Adrenal gland (tissue), 12 donors: ENCODE measurements around the gene SPTBN1. TPM values are rescaled to one million over a fixed set of nuclear protein-coding genes. Genes with fewer than 3 reads are reported as not detected.
A peak's percentile ranks its signal among the peaks of the same experiment; 100 is the strongest.

Source experiments
- DNase-seq, 7 donors: peaks; one replicate each; pipeline ENCODE4 v3.0.0-alpha.2; 2019 to 2020
- H3K27ac ChIP-seq, 5 donors: fragments of 200-600 bp; sonication (generic) in 4 of 5; 1 replicate in 3 of 5; 2 replicates in 2 of 5; pipeline versions ENCODE4 v1.5.1 to v1.8.0; 2016 to 2020; ENCODE audit warnings: mild to moderate bottlenecking in 1 of 5
- H3K27me3 ChIP-seq: fragments of 200-600 bp; 2 replicates; pipeline ENCODE4 v1.8.0; 2021
- H3K36me3 ChIP-seq, 2 donors: fragments of 200-600 bp; replicated peaks in 1 of 2; 1 replicate in 1 of 2; 2 replicates in 1 of 2; pipeline versions ENCODE4 v1.5.1 to v1.8.0; 2018 to 2022
- H3K4me1 ChIP-seq, 2 donors: fragments of 200-600 bp; replicated peaks in 1 of 2; 1 replicate in 1 of 2; 2 replicates in 1 of 2; pipeline versions ENCODE4 v1.5.1 to v1.8.0; 2018 to 2021
- H3K4me3 ChIP-seq, 4 donors: fragments of 200-600 bp; sonication (generic) in 3 of 4; one replicate each; pipeline ENCODE4 v1.5.1; 2016 to 2018
- H3K9me3 ChIP-seq, 3 donors: fragments of 200-600 bp; sonication (generic) in 1 of 3; replicated peaks in 1 of 3; 1 replicate in 2 of 3; 2 replicates in 1 of 3; pipeline versions ENCODE4 v1.5.1 to v1.8.0; 2016 to 2021
- CTCF ChIP-seq, 6 experiments: fragments of 450-650 bp in 4 of 6; fragments of 200-600 bp in 2 of 6; sonication (generic) in 1 of 6; IDR thresholded peaks; 1 replicate in 5 of 6; 2 replicates in 1 of 6; pipeline versions ENCODE4 v1.5.1 to v1.8.0; 2016 to 2021; ENCODE audit warnings: antibody characterized with exemption in 6 of 6, mild to moderate bottlenecking in 2 of 6, moderate library complexity in 1 of 6
- POLR2A ChIP-seq, 2 donors: fragments of 450-650 bp; IDR thresholded peaks; one replicate each; pipeline ENCODE4 v1.6.1; 2017; ENCODE audit warnings: antibody characterized with exemption in 2 of 2, mild to moderate bottlenecking in 2 of 2, moderate library complexity in 1 of 2
- WGBS, 4 donors: extraction: QIAGEN DNeasy Blood & Tissue Kit in 2 of 4; methylation state at CpG; one replicate each; pipeline versions ENCODE4 v1.1.5 to v1.1.7; 2013 to 2017; 5-methylcytosine and 5-hydroxymethylcytosine counted together
- intact Hi-C, 2 donors: fragments of 100-400 bp; cut with DNase I; formaldehyde crosslinking; loops; one replicate each; pipeline versions ENCODE4 v1.14.1 to v1.15.0; 2022 to 2023
- polyA plus RNA-seq, 3 donors: library from polyadenylated mRNA; stranded (reverse); fragments of 200-250 nt in 2 of 3; fragments of 350-450 nt in 1 of 3; fragmentation: Illumina TruSeq in 1 of 3; extraction: RNeasy Lipid Tissue Mini Kit (QIAGEN cat#74804) in 1 of 3; gene quantifications; one replicate each; pipeline ENCODE4 v1.2.3, GENCODE V29; 2013 to 2014
- total RNA-seq, 9 donors: library from RNA; depleted of rRNA in 4 of 9; stranded (reverse); fragments of >200 nt in 4 of 9; fragments of 120-200 nt in 1 of 9; fragmentation: NEBNext Ultra II Directional in 1 of 9; extraction: Animal tissue kit (Norgen Biotek cat#: 25700) in 1 of 9; gene quantifications; one replicate each; pipeline versions ENCODE4 v1.1.0 to v1.2.4, GENCODE V29; 2013 to 2023
- donor health status: healthy with polysubstance abuse.
- donor health status: Bipolar disorder and iron deficiency.
- donor health status: DM: yes; HTN: yes; CAD: no.
- donor health status: DM: no; HTN: no; CAD: no.
- donor health status: DM: no; HTN: no; CAD: no.
- donor health status: DM: yes; HTN: yes; CAD: no.

The SPTBN1 gene
- total and polyA plus RNA-seq, 12 donors, result 72.9 to 653 (median 493) TPM

GRCh38 chr2:54423213-54423612 lies 32.9 kb upstream of the SPTBN1 start:
- intact Hi-C loops, result no loop called here
- 55 to 82% (median 61%) methylated on average over 2 of the region's 2 CpGs for WGBS, 4 donors
- no peaks in the 10 kb centered on the region for H3K9me3 ChIP-seq
- no peak overlapping the region for H3K27ac ChIP-seq
- no peak for DNase-seq
- H3K36me3 ChIP-seq, result no peaks in the 10 kb centered on the region
- H3K27me3 ChIP-seq, result no peaks in the 10 kb centered on the region
- TF ChIP-seq POLR2A (IDR thresholded peaks at IDR 0.05), result no peak
- no peak for TF ChIP-seq CTCF (IDR thresholded peaks at IDR 0.05)
- peaks cover 0 to 5% of the 10 kb centered on the region in 2 donors for H3K4me1 ChIP-seq
- H3K4me3 ChIP-seq, result no peak overlapping the region

- TF ChIP-seq CTCF (IDR thresholded peaks at IDR 0.05) (no peak), POLR2A (IDR thresholded peaks at IDR 0.05) (no peak)
- H3K27ac ChIP-seq, result no peak overlapping the region
- WGBS, 4 donors, result 70 to 74% (median 73%) methylated on average over 7 of the region's 7 CpGs
- intact Hi-C loops, result no loop called here
- no peaks in the 10 kb centered on the region for H3K27me3 ChIP-seq
- no peak overlapping the region for H3K4me3 ChIP-seq
- no peak for DNase-seq
- no peaks in the 10 kb centered on the region for H3K9me3 ChIP-seq
- H3K36me3 ChIP-seq, result no peaks in the 10 kb centered on the region
- peaks cover 0 to under 1% of the 10 kb centered on the region in 2 donors for H3K4me1 ChIP-seq
Observed at GRCh38 chr2:54424555-54425163, 31.5 kb upstream of the SPTBN1 start.

GRCh38 chr2:54428108-54428831 lies 27.9 kb upstream of the SPTBN1 start:
- H3K27ac ChIP-seq, result peak overlapping the region in 1 of 5 donors; percentile 62
- H3K27me3 ChIP-seq, result no peaks in the 10 kb centered on the region
- no peaks in the 10 kb centered on the region for H3K4me1 ChIP-seq
- DNase-seq, result peak in 2 of 7 donors; percentile 13 to 30
- TF ChIP-seq CTCF (IDR thresholded peaks at IDR 0.05) (no peak), POLR2A (IDR thresholded peaks at IDR 0.05) (no peak)
- H3K4me3 ChIP-seq, result no peak overlapping the region
- H3K36me3 ChIP-seq, result no peaks in the 10 kb centered on the region
- 34 to 44% (median 39%) methylated on average over 3 of the region's 3 CpGs for WGBS, 4 donors
- intact Hi-C loops, result no loop called here
- no peaks in the 10 kb centered on the region for H3K9me3 ChIP-seq

GRCh38 chr2:54429054-54429453 lies 27.1 kb upstream of the SPTBN1 start:
- no peak for DNase-seq
- TF ChIP-seq CTCF (IDR thresholded peaks at IDR 0.05) (no peak), POLR2A (IDR thresholded peaks at IDR 0.05) (no peak)
- WGBS, 4 donors, result 57 to 69% (median 62%) methylated on average over 5 of the region's 5 CpGs
- H3K27me3 ChIP-seq, result no peaks in the 10 kb centered on the region
- intact Hi-C loops, result no loop called here
- H3K4me1 ChIP-seq, result no peaks in the 10 kb centered on the region
- H3K36me3 ChIP-seq, result no peaks in the 10 kb centered on the region
- no peak overlapping the region for H3K4me3 ChIP-seq
- H3K27ac ChIP-seq, result peak overlapping the region in 1 of 5 donors; percentile 62
- H3K9me3 ChIP-seq, result no peaks in the 10 kb centered on the region
